22Rv1 (cell line): ENCODE data around the gene KCNF1.

Experiments
- ZFX ChIP-seq: fragments of 450-650 bp; IDR thresholded peaks from 2 replicates; pipeline ENCODE4 v1.6.1; 2017; ENCODE audit warnings: antibody characterized with exemption, borderline replicate concordance
- TF ChIP-seq, protein P1 (sequence below): fragments of 450-650 bp; IDR thresholded peaks from 2 replicates; pipeline ENCODE4 v1.5.1; 2017; ENCODE audit warnings: mild to moderate bottlenecking

DNA sequence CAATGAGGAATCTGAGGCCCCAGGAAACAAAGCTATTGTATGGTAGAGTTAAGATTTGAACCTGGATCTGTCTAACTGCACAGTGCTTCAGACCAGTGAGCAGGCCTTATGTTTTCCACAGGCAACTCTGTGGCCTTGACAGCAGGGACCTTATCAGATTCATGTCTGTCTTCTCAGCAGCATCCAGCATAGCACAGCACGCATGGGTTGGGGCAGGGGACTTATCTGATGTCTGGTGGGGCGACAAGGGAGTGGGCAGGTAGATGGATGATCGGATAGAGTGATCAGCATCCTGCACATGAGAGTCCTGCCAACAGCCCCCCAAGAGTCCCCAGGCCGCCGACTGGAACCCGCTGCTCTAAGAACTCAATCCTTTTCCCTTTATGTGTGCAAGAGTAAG, 28.7 kb upstream of the KCNF1 start:
- TF ChIP-seq, protein P1, sequence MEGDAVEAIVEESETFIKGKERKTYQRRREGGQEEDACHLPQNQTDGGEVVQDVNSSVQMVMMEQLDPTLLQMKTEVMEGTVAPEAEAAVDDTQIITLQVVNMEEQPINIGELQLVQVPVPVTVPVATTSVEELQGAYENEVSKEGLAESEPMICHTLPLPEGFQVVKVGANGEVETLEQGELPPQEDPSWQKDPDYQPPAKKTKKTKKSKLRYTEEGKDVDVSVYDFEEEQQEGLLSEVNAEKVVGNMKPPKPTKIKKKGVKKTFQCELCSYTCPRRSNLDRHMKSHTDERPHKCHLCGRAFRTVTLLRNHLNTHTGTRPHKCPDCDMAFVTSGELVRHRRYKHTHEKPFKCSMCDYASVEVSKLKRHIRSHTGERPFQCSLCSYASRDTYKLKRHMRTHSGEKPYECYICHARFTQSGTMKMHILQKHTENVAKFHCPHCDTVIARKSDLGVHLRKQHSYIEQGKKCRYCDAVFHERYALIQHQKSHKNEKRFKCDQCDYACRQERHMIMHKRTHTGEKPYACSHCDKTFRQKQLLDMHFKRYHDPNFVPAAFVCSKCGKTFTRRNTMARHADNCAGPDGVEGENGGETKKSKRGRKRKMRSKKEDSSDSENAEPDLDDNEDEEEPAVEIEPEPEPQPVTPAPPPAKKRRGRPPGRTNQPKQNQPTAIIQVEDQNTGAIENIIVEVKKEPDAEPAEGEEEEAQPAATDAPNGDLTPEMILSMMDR: no peak
- no peak for TF ChIP-seq ZFX
